Activated T-cell treated with anti-CD3 and anti-CD28 coated beads, Interleukin-2, amount 50 U/mL, for 1 hour (primary cell): Measurements from ENCODE around the gene MAP6.

Experiments used
- DNase-seq: peaks from one replicate; pipeline ENCODE4 v3.0.0-alpha.2; 2020

MAP6 gene

GRCh38 chr11:75665990-75666389 is 2.8 kb downstream of the MAP6 start:
- no peak for DNase-seq

- DNase-seq: no peak
Observed at GRCh38 chr11:75665126-75665525, 3.7 kb downstream of the MAP6 start.

GRCh38 chr11:75664389-75664788 is 4.4 kb downstream of the MAP6 start:
- no peak for DNase-seq

- no peak for DNase-seq
Observed at GRCh38 chr11:75663808-75664207, 5.0 kb downstream of the MAP6 start.

- DNase-seq: no peak
Observed at GRCh38 chr11:75659836-75660235, 9.0 kb downstream of the MAP6 start.

- no peak for DNase-seq
Observed at GRCh38 chr11:75656044-75656727, 12.7 kb downstream of the MAP6 start.

GRCh38 chr11:75655605-75656004 is 13.2 kb downstream of the MAP6 start:
- no peak for DNase-seq

GRCh38 chr11:75654314-75654713 is 14.5 kb downstream of the MAP6 start:
- no peak for DNase-seq

GRCh38 chr11:75653532-75653931 is 15.3 kb downstream of the MAP6 start:
- no peak for DNase-seq

- no peak for DNase-seq
Observed at GRCh38 chr11:75652936-75653335, 15.9 kb downstream of the MAP6 start.

- no peak for DNase-seq
Observed at GRCh38 chr11:75651218-75651617, 17.6 kb downstream of the MAP6 start.

GRCh38 chr11:75650167-75650723 is 18.6 kb downstream of the MAP6 start:
- no peak for DNase-seq

- no peak for DNase-seq
Observed at GRCh38 chr11:75644946-75645345, 23.9 kb downstream of the MAP6 start.

- DNase-seq: no peak
Observed at GRCh38 chr11:75644370-75644769, 24.5 kb downstream of the MAP6 start.

GRCh38 chr11:75642402-75643113 is 26.3 kb downstream of the MAP6 start:
- DNase-seq: no peak

- DNase-seq: no peak
Observed at GRCh38 chr11:75639762-75640181, 29.1 kb downstream of the MAP6 start.

GRCh38 chr11:75637998-75638397 is 30.8 kb downstream of the MAP6 start:
- no peak for DNase-seq

- no peak for DNase-seq
Observed at GRCh38 chr11:75635066-75635862, 33.6 kb downstream of the MAP6 start.

- no peak for DNase-seq
Observed at GRCh38 chr11:75633409-75634066, 35.3 kb downstream of the MAP6 start.

- DNase-seq: no peak
Observed at GRCh38 chr11:75632962-75633361, 35.9 kb downstream of the MAP6 start.

GRCh38 chr11:75632450-75632849 is 36.4 kb downstream of the MAP6 start:
- no peak for DNase-seq

GRCh38 chr11:75631086-75631730 is 37.6 kb downstream of the MAP6 start:
- DNase-seq: no peak
